ENCODE data around the gene TNN.
A peak's percentile ranks its signal among the peaks of the same experiment; 100 is the strongest.
"Not testable (repeated sequence)": the region's sequence is repeated elsewhere in the genome, so short reads cannot be mapped to it uniquely, and the experiment has no call there.

TNN gene

GRCh38 chr1:175072099-175072951, 4.7 kb downstream of the TNN start:
- DNase-seq, result peak in 1 of 5 experiments; percentile 53

GRCh38 chr1:175073061-175073460, 5.4 kb downstream of the TNN start:
- no peak for DNase-seq

GRCh38 chr1:175073633-175074032, 6.0 kb downstream of the TNN start:
- no peak for DNase-seq

GRCh38 chr1:175075572-175076568, 8.2 kb downstream of the TNN start:
- peak in 1 of 5 experiments; percentile 28 for DNase-seq

- DNase-seq, result no peak
These were observed 9.9 kb downstream of the TNN start for GRCh38 chr1:175077356-175078030.

GRCh38 chr1:175078629-175079028, 11.0 kb downstream of the TNN start:
- no peak for DNase-seq

- DNase-seq, result no peak
These were observed 11.7 kb downstream of the TNN start for GRCh38 chr1:175079338-175079737.

GRCh38 chr1:175080030-175080429, 12.4 kb downstream of the TNN start:
- no peak for DNase-seq

GRCh38 chr1:175081983-175082382, 14.3 kb downstream of the TNN start:
- no peak for DNase-seq

GRCh38 chr1:175088525-175088951, 20.9 kb downstream of the TNN start:
- DNase-seq, result no peak

- DNase-seq, result no peak
These were observed 21.6 kb downstream of the TNN start for GRCh38 chr1:175089136-175089718.

- DNase-seq, result no peak
These were observed 23.1 kb downstream of the TNN start for GRCh38 chr1:175090780-175091179.

- no peak for DNase-seq
These were observed 27.0 kb downstream of the TNN start for GRCh38 chr1:175094626-175095025.

- DNase-seq, result no peak
These were observed 27.4 kb downstream of the TNN start for GRCh38 chr1:175095069-175095468.

- no peak for DNase-seq
These were observed 28.5 kb downstream of the TNN start for GRCh38 chr1:175095978-175096607.

GRCh38 chr1:175097361-175097760, 29.7 kb downstream of the TNN start:
- no peak for DNase-seq

GRCh38 chr1:175099916-175100315, 32.3 kb downstream of the TNN start:
- DNase-seq, result no peak

GRCh38 chr1:175102166-175102565, 34.5 kb downstream of the TNN start:
- not testable (repeated sequence) for DNase-seq

- DNase-seq, result not testable (repeated sequence)
These were observed 38.9 kb downstream of the TNN start for GRCh38 chr1:175106536-175106935.

- DNase-seq, result not testable (repeated sequence)
These were observed 40.7 kb downstream of the TNN start for GRCh38 chr1:175108331-175108820.

- DNase-seq, result no peak
These were observed 47.4 kb downstream of the TNN start for GRCh38 chr1:175114996-175115395.
